HG03108 (cell line): ENCODE results near the gene MLLT1.

ENCODE experiments used
- ATAC-seq: cut with Tn5 transposase; IDR thresholded peaks from one replicate; pipeline ENCODE4 v1.9.1; 2021; ENCODE audit warnings: moderate library complexity; ENCODE audit not compliant: unreplicated experiment

Gene MLLT1

DNA sequence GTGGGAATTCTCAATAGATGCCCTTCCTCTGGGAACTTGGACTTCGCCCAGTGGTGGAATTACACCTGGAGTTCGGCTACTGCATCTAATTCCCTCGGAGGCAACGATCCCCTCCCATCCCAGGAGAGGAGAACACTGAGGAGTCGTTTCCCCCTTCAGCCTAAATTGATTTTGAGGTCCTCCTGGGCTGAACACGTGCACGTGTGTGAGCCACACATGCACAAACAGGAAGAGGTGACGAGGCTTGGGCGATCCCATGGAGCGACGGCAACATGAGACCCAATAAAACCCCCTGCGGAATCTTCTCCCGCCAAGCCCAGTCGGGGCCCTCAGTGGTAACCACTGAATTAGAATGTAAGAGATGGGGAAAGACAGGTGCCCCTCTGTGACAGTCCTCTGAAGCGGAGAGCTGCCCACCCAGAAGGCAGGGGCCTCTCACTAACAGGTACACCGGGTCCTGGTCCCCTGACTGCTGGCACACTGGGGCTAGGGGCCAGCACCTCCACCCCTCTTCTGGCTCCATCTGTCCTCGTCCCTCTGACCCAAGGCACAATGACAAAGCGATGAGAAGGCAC lies 4.5 kb downstream of the MLLT1 start:
- ATAC-seq = no peak

DNA sequence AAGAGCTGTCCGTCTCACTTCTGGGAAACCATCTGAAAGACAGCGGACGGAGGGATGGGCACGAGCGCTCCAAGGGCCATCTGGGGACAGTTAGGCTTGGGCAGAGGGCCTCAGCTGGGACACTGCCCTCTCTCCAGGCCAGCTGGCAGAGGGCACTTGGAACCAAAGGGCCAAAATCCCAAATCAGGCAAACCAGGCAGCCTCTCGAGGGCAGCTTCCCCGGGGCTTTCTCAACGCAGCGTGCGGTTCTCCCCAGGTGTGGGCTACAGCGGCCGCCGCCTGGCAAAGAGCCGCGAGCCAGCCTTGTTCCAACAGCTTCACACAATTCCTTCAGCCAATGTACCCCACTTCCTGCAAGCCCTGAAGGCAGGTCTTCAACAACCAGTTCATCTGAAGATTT lies 5.0 kb downstream of the MLLT1 start:
- ATAC-seq = no peak

DNA sequence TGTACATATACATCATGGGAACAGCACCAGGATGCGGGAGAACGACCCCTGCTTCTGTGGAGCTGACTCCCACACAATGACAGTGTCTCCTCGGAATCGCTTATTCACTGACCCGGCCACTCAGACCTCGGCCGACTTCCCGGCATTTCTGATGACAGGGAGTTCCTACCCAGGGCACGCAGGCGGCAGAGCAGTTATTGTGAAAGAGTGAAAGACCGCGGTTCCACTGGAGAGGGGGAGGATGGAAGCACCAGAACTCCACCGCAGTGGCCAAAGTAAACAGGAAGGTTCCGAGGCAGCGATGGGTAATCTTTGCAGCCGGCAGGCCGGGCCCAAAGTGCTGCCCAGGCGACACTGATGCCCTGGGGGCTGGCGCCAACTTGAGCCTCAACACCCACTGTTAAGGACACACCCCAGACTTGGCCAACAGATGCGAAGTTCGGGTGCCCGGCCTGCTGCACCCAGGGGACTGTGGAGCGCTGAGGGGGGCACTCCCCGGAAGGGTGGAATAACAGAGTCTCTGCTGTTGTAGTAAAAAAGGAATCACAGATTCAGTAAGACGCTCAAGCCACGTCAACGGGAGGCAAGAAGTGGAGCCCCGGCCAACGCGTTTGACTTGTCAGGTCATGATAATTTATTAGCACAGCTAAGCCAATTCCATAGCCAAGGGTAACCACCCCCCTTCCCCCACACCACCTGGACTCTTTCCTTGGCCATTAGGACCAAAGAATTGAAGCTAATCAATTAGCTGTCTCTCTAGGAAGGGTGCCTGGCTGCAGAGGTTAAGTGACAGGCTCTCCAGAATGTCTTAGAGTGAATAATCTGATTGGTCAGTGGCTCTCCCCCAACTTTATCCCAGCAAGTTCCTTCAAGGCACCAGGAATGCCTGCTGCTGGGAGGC lies 5.8 kb downstream of the MLLT1 start:
- ATAC-seq = no peak

DNA sequence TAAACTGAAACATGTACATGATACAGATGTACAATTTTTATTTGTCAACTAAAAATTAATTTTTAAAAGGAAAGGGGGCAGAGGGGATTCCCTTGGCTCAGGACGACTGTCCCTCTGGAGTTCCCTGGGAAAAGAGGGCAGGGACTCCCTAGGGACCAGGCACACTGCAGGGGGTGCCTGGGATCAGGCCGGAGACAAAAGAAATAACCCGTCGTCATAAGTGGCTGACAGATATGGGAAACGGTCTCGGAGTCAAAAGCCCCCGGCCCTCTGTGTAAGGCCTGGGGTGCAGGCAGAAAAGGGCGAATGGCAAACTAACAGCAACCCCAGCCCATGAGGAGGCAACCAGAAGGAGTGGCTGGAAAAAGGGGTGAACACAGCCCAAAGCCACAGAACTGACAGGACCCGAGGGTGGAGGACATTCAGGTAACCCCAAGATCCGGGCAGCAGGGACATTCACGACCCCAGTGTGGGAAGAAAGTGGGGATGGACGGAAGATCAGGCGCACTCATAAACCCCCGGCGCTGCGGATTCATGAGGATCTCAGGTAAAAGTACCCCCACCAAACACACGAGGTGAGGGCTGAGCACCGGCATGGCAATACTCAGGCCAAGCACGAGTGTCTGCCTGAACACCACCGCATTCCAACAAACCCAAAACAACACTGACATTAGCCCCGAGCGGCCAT lies 6.7 kb downstream of the MLLT1 start:
- ATAC-seq = no peak

DNA sequence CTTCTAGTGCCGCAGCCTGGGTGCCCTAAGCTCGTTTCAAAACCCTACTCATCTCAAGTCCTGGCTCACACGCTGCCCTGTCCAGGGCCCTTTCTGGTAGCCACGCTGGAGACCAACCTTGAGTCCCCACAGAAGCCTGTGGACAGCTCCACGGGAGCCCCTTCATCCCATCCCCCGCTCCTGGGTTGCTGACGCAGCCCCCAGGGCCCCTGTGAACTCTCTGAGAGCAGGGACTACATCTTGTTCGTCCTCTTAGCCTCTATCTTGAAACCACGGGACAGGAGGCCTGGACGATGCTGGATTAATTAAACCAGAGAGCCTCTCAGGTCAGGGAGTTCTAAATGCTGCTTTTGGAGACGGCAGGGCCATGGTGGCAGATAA lies 7.4 kb downstream of the MLLT1 start:
- ATAC-seq = no peak

DNA sequence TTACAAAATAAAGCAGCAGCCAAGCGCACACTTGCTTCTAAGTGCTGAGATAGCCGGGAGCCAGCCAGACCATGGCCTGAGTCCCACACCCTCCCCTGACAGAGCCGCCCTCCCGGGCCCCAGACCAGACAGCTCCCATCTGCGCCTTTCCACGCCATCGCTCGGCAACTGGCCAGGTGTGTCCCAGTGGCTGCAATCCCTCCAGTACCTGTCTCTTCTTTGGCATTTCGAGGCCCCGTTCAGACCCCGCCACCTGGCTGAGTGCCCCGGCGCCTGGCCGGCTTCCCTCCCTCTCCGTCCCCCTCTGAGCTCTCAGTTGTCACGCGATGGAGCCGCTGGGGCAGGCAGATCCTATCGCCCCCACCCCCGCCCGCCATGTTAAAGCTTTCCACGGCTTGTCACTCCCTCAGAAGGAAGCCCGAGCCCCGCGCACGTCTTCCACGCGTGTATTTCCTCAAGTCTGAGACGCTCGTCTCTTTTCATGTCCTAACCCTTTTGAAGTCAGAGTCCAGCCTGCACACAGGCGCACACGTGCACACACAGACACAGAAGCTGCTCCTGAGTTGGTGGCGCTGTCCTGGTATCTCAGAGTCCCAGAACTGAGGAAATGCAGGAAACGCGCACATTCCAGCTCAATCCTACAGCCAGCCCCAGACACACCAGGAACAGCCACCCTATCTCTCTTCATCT lies 7.9 kb downstream of the MLLT1 start:
- ATAC-seq = no peak

DNA sequence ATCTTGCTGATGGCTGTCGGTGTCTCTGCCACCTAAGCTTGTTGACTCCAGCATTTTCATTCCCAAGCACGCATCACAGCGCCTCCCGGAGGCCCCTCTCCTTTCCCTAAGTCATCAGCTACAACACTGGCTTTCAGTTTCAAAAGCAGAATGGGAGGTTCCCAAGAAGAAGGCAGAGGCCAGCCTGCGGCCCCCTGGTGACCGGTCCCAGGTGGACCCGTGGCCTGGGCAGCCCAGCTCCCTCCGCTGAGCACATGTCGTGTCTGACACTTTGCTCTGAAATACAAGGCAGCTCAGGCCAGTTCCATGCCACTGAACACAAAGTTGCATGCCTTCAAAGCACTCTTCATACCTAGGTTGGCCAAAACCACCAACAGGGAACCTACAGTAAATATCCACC lies 8.5 kb downstream of the MLLT1 start:
- no peak for ATAC-seq

DNA sequence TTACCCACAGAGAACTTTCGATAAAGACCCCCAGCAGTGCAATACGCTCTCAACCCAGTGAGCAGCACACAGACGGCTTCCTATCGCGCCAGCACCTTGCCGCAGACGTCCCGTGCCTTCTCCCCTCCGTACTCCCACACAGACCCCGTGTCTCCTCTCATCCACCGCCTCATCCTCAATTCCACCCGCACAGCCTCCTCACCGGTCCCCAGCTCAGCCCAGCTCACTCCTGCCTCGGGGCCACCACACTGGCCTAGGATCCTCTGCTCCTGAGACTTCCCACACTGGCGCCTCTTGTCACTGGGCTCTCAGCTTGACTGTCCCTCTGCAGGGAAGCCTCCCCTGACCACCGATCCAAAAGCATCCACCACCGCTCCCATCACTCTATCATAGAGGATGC lies 9.0 kb downstream of the MLLT1 start:
- no peak for ATAC-seq

DNA sequence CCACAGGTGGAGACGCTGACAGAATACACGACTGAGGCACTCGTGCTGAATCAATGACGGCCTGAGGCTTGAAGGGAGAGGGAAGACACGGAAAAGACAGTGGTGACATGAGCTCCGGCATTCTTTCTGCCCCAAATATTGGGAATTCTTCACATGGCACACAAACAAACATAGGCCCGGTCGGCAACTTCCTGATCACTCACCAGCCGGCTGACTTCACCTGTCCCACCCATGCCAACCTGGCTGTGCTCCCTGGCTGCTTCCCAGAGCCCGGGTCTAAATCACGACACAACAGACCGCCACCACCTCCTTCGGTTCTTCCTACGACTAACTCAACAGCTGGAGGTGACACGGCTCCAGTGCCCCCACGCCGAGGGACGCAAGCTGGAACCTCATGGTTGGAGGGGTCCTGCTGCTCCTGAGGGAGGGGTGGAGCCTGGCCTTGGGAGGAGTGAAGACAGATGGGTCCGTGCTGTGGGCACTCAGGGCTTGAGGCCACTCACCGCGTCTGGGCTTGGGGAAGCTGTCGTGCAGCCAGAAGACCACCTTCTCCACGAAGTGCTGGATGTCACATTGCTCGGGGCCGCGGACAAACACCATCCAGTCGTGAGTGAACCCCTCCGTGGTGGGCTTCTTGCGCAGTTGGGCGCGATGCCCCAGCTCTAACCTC lies 9.6 kb downstream of the MLLT1 start:
- no peak for ATAC-seq

DNA sequence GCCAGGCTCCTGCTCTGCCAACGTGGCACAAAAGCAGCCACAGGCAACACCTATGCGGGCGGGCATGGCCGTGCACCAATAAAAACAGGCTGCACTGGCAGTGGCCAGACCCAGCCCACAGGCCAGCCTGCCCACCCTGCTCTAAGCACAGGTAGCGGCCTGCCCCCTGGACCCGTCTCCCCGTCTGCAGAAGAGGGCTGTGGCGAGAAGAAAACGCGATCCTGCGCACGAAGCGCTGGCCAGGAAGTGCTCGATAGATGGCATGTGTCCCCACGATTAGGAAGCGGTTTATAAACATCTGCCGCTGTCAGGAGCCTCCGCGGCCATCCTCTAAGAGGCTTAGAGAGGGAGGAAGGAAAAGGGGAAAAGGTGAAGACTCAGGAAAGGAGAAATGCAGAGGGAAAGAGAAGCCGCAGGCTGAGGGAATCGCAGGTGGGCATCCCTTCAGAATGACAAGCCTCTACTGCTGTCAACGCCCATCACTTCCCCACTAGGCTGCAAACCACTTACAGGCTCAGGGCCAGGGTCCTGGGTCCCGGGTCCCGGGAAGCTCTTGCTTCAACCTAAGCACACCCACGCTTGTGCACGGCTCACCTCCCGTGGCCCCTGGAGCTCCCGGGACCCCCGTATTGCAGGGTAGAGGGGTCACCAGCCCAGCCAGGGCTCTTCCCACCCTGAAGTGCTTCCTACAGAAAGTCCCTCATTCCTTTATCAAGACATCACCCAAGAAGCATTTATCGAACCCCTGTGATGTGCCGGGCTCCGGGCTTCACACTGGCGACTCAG lies 10.5 kb downstream of the MLLT1 start:
- no peak for ATAC-seq

DNA sequence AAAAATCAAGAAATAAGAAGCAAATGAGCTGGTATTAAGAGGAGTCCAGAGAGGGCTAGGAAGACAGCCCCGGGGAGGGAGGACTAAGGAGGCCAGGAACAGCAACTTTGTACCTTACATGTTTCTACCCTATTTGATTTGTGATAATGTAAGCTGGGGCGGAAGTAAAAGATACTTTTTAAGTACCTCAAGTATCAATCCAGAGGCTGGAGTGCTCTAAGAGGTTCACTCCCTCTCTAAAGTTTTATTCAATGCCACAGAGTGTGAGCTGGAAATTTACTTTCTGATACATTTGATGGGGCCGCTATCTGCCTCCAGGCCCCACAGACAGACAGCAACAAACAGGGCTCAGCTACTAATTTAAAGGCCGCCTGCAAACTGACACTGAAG lies 11.4 kb downstream of the MLLT1 start:
- ATAC-seq = no peak

DNA sequence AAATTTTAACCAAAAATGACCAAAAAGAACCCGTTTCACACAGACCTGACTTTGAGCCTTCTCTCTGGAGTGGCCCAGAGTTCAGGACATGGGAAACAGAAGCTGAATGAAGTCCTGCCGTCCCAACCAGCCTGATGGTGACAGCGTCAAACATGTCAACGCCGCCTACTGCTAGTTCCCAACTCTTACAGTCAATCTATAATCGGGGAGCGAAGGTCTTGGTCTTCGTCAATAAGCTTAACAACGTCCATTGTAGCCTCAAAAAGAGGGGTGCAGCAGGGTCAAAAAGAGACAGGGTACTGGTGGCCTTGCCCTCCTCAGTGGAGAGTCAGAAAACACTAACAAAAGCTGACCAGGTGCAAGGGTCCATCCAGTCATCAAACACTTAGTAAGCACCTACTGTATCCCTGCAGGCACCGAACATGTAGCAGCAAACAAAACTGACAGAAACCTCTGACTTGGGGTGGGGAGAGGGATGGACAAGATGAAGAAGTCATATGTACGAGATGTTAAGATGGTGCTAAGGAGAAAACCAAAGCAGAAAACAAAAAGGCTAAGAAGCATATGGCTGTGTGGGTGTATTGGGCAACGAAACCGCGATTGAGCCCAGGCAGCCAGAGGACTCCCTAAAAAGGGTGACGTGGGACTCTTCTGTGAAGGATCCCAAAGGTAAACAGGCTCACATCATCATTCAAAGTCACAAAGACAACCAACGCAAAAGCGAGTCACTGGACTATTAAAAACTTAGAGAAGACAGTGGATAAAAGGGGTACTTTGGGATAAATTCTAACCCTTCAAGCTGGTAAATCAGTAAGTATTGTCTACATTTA lies 12.0 kb downstream of the MLLT1 start:
- no peak for ATAC-seq

DNA sequence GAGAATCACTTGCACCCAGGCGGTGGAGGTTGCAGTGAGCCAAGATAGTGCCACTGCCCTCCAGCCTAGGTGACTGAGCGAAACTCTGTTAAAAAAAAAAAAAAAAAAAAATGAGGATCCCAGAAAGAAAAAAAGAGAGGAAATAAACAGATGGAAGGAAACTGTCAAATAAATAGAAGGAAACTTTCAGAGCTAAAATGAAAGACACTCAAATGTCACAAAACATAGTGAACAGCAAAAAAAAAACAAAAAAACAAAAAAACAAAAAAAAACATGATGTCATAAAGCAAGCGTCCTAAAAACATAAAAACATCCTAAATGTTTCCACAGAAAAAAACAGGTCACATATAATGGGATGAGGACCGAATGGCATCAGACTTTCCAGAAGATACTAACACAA lies 15.0 kb downstream of the MLLT1 start:
- ATAC-seq = no peak

DNA sequence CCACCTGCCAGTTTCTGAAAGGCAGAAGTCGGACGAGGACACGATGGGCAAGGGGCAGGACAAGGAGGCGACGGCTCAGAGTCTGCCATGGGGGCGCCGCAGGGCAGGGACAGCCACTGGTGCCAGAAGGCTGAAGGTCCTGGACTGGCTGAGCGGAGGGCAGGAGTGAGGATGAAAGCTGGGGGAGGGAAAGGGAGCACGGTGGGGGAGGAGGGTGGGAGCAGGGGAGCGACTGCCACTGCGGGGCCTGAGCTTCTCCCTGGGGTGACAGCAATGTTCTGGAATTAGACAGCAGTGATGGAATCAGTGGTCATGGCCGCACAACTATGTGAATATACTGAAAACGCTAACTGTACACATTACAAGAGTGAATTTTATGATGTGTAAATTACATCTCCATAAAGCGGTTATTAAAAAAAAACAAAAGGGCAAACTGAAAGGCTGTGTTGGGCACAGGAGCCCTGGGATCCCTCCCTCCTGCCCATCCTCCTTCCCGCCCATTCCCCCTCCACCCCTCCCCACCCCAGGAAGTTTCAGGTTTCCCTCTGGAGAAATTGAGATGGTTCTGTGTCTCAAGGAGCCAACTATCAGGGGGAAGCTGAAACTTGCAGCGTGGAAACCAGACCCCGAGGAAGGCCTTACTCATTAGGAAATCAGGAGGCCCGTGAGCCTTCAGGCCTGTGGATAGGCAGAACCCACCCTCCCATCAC lies 15.9 kb downstream of the MLLT1 start:
- ATAC-seq = no peak

DNA sequence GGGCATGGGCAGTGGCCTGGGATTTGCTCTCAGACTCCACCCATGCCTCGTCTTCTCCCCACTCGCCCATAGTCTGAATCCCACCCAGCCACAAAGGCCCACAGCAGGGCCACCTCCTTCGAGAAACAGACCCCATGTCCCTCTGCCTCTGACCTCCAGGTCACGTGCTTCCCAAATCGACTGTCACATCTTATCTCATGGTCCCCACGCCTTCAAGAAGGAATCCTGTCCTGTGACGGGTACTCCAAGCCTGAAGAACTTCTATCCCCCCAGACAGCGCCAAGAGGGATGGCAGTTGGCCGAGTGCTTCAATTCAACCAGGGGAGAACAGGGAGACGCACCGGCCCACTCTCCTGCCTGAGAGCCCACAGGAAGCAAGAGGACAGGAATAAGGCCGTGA lies 16.5 kb downstream of the MLLT1 start:
- ATAC-seq = no peak

DNA sequence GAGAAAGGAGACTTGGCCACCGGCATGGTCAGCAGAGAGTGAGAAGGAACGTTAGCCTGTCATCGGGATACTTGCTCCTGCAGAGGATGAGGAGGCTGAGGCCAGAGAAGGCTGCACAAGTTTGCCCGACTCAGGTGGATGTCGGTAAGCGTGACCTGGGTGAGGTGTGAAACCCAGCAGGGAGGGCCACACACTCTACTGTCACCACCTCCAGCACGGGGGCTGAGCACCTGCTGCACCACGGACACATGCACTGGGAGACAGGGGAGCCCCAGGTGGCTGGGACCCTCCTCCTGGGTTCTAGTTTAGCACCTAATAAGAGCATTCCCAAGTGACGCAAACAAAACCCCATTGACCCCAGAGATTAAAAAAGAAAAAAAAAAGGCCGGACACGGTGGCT lies 17.3 kb downstream of the MLLT1 start:
- no peak for ATAC-seq

DNA sequence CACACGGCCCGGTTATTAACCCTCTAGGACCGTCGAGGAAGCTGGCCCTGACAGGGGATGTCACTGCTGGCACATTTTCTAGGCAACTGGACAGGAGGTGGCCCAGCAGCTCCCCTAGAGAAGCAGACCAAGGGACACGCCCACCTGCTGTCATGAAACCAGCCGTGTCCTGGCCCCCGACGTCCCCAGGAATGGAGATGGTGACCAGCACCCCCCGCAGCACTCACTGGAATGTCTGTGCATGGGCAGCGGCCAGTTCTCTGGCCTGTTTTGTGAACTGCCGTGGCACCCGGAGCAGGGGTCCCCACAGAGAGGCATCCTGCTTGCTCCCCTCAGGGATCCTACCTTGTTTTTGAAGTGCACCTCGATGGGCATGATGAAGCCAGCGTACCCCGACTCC lies 17.9 kb downstream of the MLLT1 start:
- ATAC-seq = no peak

DNA sequence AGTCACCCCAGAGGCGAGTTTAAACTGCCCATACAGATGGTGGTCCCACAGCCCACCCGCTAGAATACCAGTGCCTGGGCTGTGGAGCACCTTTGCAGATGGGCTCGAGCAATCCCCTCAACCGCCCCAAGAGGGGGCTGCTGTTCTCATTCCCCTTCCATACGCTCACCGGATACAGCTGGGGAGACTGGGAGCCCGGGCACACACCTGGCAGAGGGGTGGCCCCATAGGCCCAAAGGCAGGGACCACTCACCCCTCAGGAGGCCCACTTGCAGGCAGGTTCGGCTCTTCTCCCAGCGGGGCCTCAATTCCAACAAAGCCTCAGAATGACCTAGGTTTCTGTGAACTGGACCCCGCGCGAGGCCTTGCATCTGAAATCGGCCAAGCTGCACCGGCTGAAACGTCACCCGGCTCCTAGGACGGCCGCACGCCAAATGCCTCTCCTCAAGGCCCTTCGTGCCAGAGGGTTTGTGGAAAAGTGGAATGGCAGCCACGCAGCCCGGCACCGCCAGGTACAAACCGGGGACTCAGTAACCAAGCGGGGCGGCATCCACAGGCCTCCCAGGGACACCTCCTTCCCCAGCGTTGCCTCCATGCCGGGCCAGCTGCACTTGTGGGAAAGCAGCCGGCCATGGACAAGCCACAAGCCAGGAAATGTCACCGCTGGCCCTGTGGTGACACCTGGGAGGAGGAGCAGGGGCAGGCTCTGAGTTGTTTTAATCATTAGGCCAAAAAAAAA lies 18.7 kb downstream of the MLLT1 start:
- ATAC-seq = no peak
